Ectodermal cell (in vitro differentiated cells): ENCODE data around the gene WWOX.

Source experiments
- H3K27ac ChIP-seq: 2 replicates; pipeline ENCODE4 v1.7.0; 2013; ENCODE audit warnings: mild to moderate bottlenecking, low read depth, low read length; ENCODE audit not compliant: insufficient read depth, poor library complexity, severe bottlenecking
- H3K27me3 ChIP-seq: 2 replicates; pipeline ENCODE4 v1.7.0; 2013; ENCODE audit warnings: mild to moderate bottlenecking, low read length; ENCODE audit not compliant: insufficient read depth, control insufficient read depth, poor library complexity, severe bottlenecking
- H3K36me3 ChIP-seq: one replicate; pipeline ENCODE4 v1.7.0; 2013; ENCODE audit warnings: low read length; ENCODE audit not compliant: control insufficient read depth, insufficient read depth
- H3K4me1 ChIP-seq: one replicate; pipeline ENCODE4 v1.7.0; 2013; ENCODE audit warnings: low read length; ENCODE audit not compliant: control insufficient read depth, insufficient read depth
- H3K4me3 ChIP-seq: 2 replicates; pipeline ENCODE4 v1.7.0; 2013; ENCODE audit warnings: low read depth, low read length, control low read depth; ENCODE audit not compliant: insufficient read depth
- H3K9me3 ChIP-seq: 2 replicates; pipeline ENCODE4 v1.7.0; 2013; ENCODE audit warnings: mild to moderate bottlenecking, low read length, moderate library complexity; ENCODE audit not compliant: control insufficient read depth
- WGBS, 2 experiments: methylation state at CpG; one replicate each; pipeline ENCODE4 v1.1.7; 2013; ENCODE audit warnings: missing lambda C conversion rate in 2 of 2; 5-methylcytosine and 5-hydroxymethylcytosine counted together

WWOX gene

GRCh38 chr16:79079656-79080420, 980.4 kb downstream of the WWOX start:
- no peaks in the 10 kb centered on the region for H3K36me3 ChIP-seq
- no peaks in the 10 kb centered on the region for H3K9me3 ChIP-seq
- H3K27ac ChIP-seq, result no peak overlapping the region
- 95 to 96% methylated on average over 10 of the region's 10 CpGs for WGBS, 2 experiments
- H3K4me1 ChIP-seq, result no peaks in the 10 kb centered on the region
- no peak overlapping the region for H3K4me3 ChIP-seq
- no peaks in the 10 kb centered on the region for H3K27me3 ChIP-seq

- no peaks in the 10 kb centered on the region for H3K9me3 ChIP-seq
- H3K36me3 ChIP-seq, result no peaks in the 10 kb centered on the region
- 93 to 97% methylated on average over 12 of the region's 12 CpGs for WGBS, 2 experiments
- H3K27ac ChIP-seq, result no peak overlapping the region
- H3K4me1 ChIP-seq, result no peaks in the 10 kb centered on the region
- no peak overlapping the region for H3K4me3 ChIP-seq
- H3K27me3 ChIP-seq, result no peaks in the 10 kb centered on the region
These were observed 982.0 kb downstream of the WWOX start for GRCh38 chr16:79081297-79082066.

- Histone ChIP-seq H3K4me3 (no peak overlapping the region), H3K9me3 (no peaks in the 10 kb centered on the region), H3K27me3 (no peaks in the 10 kb centered on the region), H3K4me1 (no peaks in the 10 kb centered on the region), H3K27ac (no peak overlapping the region), H3K36me3 (no peaks in the 10 kb centered on the region)
- WGBS, 2 experiments, result 96 to 97% methylated on average over 3 of the region's 3 CpGs
These were observed 983.5 kb downstream of the WWOX start for GRCh38 chr16:79082970-79083369.

- no peak overlapping the region for H3K4me3 ChIP-seq
- no peaks in the 10 kb centered on the region for H3K4me1 ChIP-seq
- WGBS, 2 experiments, result 93% methylated on average over 18 of the region's 18 CpGs
- no peak overlapping the region for H3K27ac ChIP-seq
- no peaks in the 10 kb centered on the region for H3K27me3 ChIP-seq
- no peaks in the 10 kb centered on the region for H3K36me3 ChIP-seq
- H3K9me3 ChIP-seq, result no peaks in the 10 kb centered on the region
These were observed 984.2 kb downstream of the WWOX start for GRCh38 chr16:79083508-79084299.

- Histone ChIP-seq H3K27ac (no peak overlapping the region), H3K36me3 (no peaks in the 10 kb centered on the region), H3K27me3 (no peaks in the 10 kb centered on the region), H3K4me1 (no peaks in the 10 kb centered on the region), H3K4me3 (no peak overlapping the region), H3K9me3 (no peaks in the 10 kb centered on the region)
- 95% methylated on average over 6 of the region's 6 CpGs for WGBS, 2 experiments
These were observed 989.5 kb downstream of the WWOX start for GRCh38 chr16:79088971-79089370.

GRCh38 chr16:79089735-79090284, 990.4 kb downstream of the WWOX start:
- no peaks in the 10 kb centered on the region for H3K36me3 ChIP-seq
- no peaks in the 10 kb centered on the region for H3K4me1 ChIP-seq
- no peaks in the 10 kb centered on the region for H3K9me3 ChIP-seq
- no peak overlapping the region for H3K4me3 ChIP-seq
- H3K27me3 ChIP-seq, result no peaks in the 10 kb centered on the region
- 93 to 97% methylated on average over 10 of the region's 10 CpGs for WGBS, 2 experiments
- H3K27ac ChIP-seq, result no peak overlapping the region

- Histone ChIP-seq H3K27ac (no peak overlapping the region), H3K4me3 (no peak overlapping the region), H3K36me3 (no peaks in the 10 kb centered on the region), H3K4me1 (peaks cover 1% of the 10 kb centered on the region), H3K27me3 (no peaks in the 10 kb centered on the region), H3K9me3 (no peaks in the 10 kb centered on the region)
- 91 to 95% methylated on average over 4 of the region's 4 CpGs for WGBS, 2 experiments
These were observed 991.5 kb downstream of the WWOX start for GRCh38 chr16:79090966-79091365.

GRCh38 chr16:79092846-79093245, 993.4 kb downstream of the WWOX start:
- no peaks in the 10 kb centered on the region for H3K9me3 ChIP-seq
- no peak overlapping the region for H3K27ac ChIP-seq
- no peaks in the 10 kb centered on the region for H3K27me3 ChIP-seq
- 85 to 96% methylated on average over 3 to 5 of the region's 5 CpGs for WGBS, 2 experiments
- no peaks in the 10 kb centered on the region for H3K36me3 ChIP-seq
- H3K4me1 ChIP-seq, result peaks cover 9% of the 10 kb centered on the region
- no peak overlapping the region for H3K4me3 ChIP-seq

GRCh38 chr16:79093554-79093967, 994.1 kb downstream of the WWOX start:
- Histone ChIP-seq H3K27ac (no peak overlapping the region), H3K9me3 (no peaks in the 10 kb centered on the region), H3K4me1 (peaks cover 9% of the 10 kb centered on the region), H3K27me3 (no peaks in the 10 kb centered on the region), H3K4me3 (no peak overlapping the region), H3K36me3 (no peaks in the 10 kb centered on the region)
- 91 to 95% methylated on average over 9 to 10 of the region's 10 CpGs for WGBS, 2 experiments

GRCh38 chr16:79096246-79096645, 996.8 kb downstream of the WWOX start:
- no peaks in the 10 kb centered on the region for H3K9me3 ChIP-seq
- peaks cover 19% of the 10 kb centered on the region for H3K4me1 ChIP-seq
- 75 to 77% methylated on average over 7 of the region's 7 CpGs for WGBS, 2 experiments
- no peak overlapping the region for H3K4me3 ChIP-seq
- H3K27ac ChIP-seq, result no peak overlapping the region
- H3K27me3 ChIP-seq, result no peaks in the 10 kb centered on the region
- H3K36me3 ChIP-seq, result no peaks in the 10 kb centered on the region
